Measurements from ENCODE around the gene GYPA. TPM values are rescaled to one million over a fixed set of nuclear protein-coding genes. Genes with fewer than 3 reads are reported as not detected.
"Not testable (repeated sequence)": the region's sequence is repeated elsewhere in the genome, so short reads cannot be mapped to it uniquely, and the experiment has no call there.

Gene GYPA
- total RNA-seq: not detected

DNA sequence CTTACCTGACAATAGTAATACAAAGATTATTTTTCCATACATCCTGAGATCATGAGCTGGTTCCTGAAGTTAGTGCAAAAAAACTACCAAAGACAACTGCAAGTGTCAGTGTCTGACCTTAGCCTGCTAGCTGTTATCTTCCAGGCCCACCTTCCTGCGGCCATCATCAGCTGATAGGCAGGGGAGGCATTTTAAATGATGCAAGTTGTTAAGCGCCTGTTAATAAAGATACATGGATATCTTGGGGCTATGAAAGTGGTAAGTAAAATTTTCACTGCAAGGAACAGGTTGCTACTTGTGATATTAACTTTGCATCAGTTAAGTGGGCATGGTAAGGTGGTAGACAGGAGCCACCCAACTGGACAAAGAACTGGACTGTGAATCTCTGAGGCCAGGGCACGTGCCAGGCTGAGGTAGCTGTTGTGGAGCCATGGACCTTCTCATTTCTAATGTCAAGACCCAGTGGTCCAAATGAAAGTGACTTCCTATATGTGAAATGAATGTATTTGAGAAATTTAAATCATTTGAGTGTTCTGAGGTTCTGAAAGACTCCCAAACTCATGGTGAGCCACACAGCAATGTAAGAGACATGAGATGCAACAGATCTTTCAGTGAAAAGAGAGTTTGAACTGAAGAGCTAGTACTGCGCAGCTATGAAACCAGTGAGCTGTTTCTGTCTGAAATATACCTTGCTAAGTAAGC, at the start of gene GYPA:
TSS of gene GYPA (minus strand) at position 125 of the 702 bp plus-strand sequence. CDS start at position 42, 83 bp downstream.
- H3K27me3 ChIP-seq (replicated peaks; ENCODE audit: insufficient read depth); DNase-seq (ENCODE audit: low spot score); H3K4me1 ChIP-seq (ENCODE audit: control insufficient read depth in 1 of 2, low read depth in 2 of 2); H3K36me3 ChIP-seq; ATAC-seq (ENCODE audit: insufficient number of reproducible peaks, low FRiP score, low read depth); H3K27ac ChIP-seq; H3K4me3 ChIP-seq; H3K9me3 ChIP-seq: not testable (repeated sequence)

DNA sequence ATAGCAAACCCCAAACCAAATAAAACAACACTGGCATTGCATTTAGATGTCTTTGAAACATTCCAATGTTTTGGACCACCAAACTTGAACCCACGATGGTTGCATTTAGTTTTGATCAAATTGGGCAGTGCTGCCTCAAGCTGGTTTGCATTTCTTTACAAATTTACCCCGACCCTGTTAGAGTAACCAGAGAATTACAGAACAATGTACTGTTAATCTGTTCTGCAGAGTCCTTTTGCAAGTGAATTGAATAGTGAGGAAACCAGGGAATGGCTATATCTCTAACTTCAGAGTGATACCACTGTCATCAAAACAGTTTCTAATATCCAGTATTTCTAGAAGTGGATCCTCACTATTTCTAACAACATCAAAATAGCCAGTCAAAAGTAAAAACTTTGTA, 49.5 kb upstream of the GYPA start:
- H3K27ac ChIP-seq: no peak overlapping the region
- TF ChIP-seq, protein P1, sequence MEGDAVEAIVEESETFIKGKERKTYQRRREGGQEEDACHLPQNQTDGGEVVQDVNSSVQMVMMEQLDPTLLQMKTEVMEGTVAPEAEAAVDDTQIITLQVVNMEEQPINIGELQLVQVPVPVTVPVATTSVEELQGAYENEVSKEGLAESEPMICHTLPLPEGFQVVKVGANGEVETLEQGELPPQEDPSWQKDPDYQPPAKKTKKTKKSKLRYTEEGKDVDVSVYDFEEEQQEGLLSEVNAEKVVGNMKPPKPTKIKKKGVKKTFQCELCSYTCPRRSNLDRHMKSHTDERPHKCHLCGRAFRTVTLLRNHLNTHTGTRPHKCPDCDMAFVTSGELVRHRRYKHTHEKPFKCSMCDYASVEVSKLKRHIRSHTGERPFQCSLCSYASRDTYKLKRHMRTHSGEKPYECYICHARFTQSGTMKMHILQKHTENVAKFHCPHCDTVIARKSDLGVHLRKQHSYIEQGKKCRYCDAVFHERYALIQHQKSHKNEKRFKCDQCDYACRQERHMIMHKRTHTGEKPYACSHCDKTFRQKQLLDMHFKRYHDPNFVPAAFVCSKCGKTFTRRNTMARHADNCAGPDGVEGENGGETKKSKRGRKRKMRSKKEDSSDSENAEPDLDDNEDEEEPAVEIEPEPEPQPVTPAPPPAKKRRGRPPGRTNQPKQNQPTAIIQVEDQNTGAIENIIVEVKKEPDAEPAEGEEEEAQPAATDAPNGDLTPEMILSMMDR (IDR thresholded peaks at IDR 0.05): no peak
- DNase-seq (ENCODE audit: low spot score): no peak
- no peaks in the 10 kb centered on the region for H3K9me3 ChIP-seq
- no peaks in the 10 kb centered on the region for H3K27me3 ChIP-seq (replicated peaks; ENCODE audit: insufficient read depth)
- no peak for ATAC-seq (ENCODE audit: insufficient number of reproducible peaks, low FRiP score, low read depth)
- no peaks in the 10 kb centered on the region for H3K36me3 ChIP-seq
- no peaks in the 10 kb centered on the region for H3K4me1 ChIP-seq (ENCODE audit: control insufficient read depth in 1 of 2, low read depth in 2 of 2)
- H3K4me3 ChIP-seq: no peak overlapping the region

DNA sequence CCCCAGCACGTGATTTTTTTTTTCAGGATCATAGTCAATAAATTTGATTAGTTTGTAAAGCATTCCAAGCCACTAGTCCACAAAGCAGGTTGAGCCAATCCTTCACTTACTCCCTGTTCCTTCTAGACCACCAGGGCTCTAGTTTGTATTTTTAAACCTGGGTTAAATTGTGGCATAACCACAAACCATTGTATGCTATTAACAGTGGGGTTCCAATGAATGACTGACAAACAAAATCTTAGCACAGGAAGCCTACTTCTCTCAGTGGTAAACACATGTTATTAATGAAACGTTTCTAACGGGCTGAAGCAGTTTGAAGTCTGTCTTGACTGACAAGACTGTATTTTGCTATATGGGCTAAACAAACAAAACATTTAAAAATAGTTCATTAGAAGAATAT, 48.6 kb upstream of the GYPA start:
- ATAC-seq (ENCODE audit: insufficient number of reproducible peaks, low FRiP score, low read depth): no peak
- TF ChIP-seq, protein P1 (IDR thresholded peaks at IDR 0.05): no peak
- Histone ChIP-seq H3K4me1 (ENCODE audit: control insufficient read depth in 1 of 2, low read depth in 2 of 2) (no peaks in the 10 kb centered on the region), H3K9me3 (no peaks in the 10 kb centered on the region), H3K27me3 (replicated peaks; ENCODE audit: insufficient read depth) (no peaks in the 10 kb centered on the region), H3K4me3 (no peak overlapping the region), H3K27ac (no peak overlapping the region), H3K36me3 (no peaks in the 10 kb centered on the region)
- no peak for DNase-seq (ENCODE audit: low spot score)

DNA sequence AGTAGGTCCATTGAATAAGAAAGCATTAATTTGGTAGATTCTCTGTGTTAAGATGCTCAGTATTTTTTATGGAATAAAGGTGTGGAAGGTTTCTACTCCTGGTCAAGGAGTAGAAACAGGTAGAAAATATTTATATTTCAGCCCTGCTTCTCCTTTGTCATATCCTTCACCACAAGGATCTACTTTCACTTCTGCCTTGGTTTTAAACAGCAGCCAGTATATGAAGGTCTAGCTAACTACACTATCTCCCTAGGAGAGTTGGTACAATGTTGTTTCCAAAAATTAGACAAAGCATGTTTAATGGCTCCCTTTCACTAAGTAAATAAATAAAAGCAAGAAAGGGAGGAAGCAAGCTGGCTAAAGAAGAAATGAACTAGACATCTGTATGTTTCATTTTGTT, 44.6 kb upstream of the GYPA start:
- Histone ChIP-seq H3K36me3 (no peaks in the 10 kb centered on the region), H3K4me1 (ENCODE audit: control insufficient read depth in 1 of 2, low read depth in 2 of 2) (no peaks in the 10 kb centered on the region), H3K9me3 (no peaks in the 10 kb centered on the region), H3K27ac (no peak overlapping the region), H3K4me3 (no peak overlapping the region), H3K27me3 (replicated peaks; ENCODE audit: insufficient read depth) (no peaks in the 10 kb centered on the region)
- ATAC-seq (ENCODE audit: insufficient number of reproducible peaks, low FRiP score, low read depth) (no peak), DNase-seq (ENCODE audit: low spot score) (no peak)
- TF ChIP-seq, protein P1 (IDR thresholded peaks at IDR 0.05): no peak

DNA sequence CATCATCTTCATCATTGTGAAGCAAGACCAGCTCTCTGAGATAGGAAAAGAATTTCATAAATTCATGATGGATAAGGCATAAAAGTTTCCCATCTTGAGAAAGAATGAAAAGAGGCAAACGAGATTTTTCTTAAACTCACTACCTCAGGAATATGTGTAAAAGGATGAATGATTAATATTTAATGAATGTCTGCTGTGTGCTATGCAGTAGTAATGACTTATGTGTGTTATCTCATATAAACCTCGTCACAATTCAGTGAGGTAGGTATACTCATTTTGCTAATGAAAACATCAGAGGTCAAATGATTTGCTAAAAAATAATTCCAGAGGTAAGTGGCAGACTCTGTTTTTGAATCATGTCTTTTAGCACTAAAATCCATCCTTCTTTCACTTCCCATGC, 42.6 kb upstream of the GYPA start:
- no peak overlapping the region for H3K4me3 ChIP-seq
- H3K9me3 ChIP-seq: no peaks in the 10 kb centered on the region
- H3K27me3 ChIP-seq (replicated peaks; ENCODE audit: insufficient read depth): no peaks in the 10 kb centered on the region
- TF ChIP-seq, protein P1 (IDR thresholded peaks at IDR 0.05): no peak
- DNase-seq (ENCODE audit: low spot score): no peak
- no peaks in the 10 kb centered on the region for H3K4me1 ChIP-seq (ENCODE audit: control insufficient read depth in 1 of 2, low read depth in 2 of 2)
- no peaks in the 10 kb centered on the region for H3K36me3 ChIP-seq
- ATAC-seq (ENCODE audit: insufficient number of reproducible peaks, low FRiP score, low read depth): no peak
- no peak overlapping the region for H3K27ac ChIP-seq

DNA sequence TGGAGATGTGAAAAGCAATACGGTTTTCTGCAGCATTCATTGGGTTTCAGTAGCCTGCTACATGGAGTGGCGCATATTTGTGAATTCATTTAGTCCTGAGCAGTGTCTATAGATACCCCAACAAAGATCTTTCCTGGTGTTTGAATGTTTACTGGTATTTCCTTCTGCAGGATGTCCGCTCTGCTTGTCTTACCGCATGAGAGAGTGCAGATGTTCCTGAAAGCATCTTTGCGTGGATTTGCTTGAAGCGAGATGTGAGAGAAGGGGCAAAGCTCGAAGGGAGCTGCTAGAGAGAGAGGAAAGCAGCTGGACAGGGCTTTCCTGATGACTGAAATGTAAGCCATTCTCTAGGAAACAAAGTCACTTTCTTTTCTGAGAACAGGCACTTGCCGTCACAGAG, 40.9 kb upstream of the GYPA start:
- no peaks in the 10 kb centered on the region for H3K9me3 ChIP-seq
- no peaks in the 10 kb centered on the region for H3K4me1 ChIP-seq (ENCODE audit: control insufficient read depth in 1 of 2, low read depth in 2 of 2)
- TF ChIP-seq, protein P1 (IDR thresholded peaks at IDR 0.05): no peak

More for the DNA sequence above, 40.9 kb upstream of the GYPA start:
- no peaks in the 10 kb centered on the region for H3K36me3 ChIP-seq
- no peaks in the 10 kb centered on the region for H3K27me3 ChIP-seq (replicated peaks; ENCODE audit: insufficient read depth)
- ATAC-seq (ENCODE audit: insufficient number of reproducible peaks, low FRiP score, low read depth) (no peak), DNase-seq (ENCODE audit: low spot score) (no peak)
- no peak overlapping the region for H3K27ac ChIP-seq
- no peak overlapping the region for H3K4me3 ChIP-seq
